HG03469 (cell line): ENCODE measurements around the gene KCTD7.
"Not testable (repeated sequence)": the region's sequence is repeated elsewhere in the genome, so short reads cannot be mapped to it uniquely, and the experiment has no call there.

Experiments used
- ATAC-seq: cut with Tn5 transposase; IDR thresholded peaks from one replicate; pipeline ENCODE4 v1.9.1; 2021; ENCODE audit warnings: mild to moderate bottlenecking, moderate library complexity, moderate number of reproducible peaks; ENCODE audit not compliant: unreplicated experiment

Gene KCTD7

DNA sequence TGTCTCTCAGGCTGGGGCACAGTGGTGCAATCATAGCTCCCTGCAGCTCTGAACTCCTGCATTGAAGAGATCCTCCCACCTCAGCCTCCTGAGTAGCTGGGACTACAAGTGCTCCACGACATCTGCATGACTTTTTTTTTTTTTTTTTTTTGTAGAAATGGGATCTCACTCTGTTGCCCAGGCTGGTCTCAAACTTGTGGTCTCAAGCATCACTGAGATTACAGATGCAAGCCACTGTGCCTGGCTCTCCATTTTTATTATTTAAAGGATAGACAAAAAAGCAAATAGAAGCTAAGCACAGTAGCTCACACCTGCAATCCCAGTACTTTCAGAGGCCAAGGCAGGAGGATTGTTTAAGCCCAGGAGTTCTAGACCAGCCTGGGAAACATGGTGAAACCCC is 13.0 kb upstream of the KCTD7 start:
- no peak for ATAC-seq

DNA sequence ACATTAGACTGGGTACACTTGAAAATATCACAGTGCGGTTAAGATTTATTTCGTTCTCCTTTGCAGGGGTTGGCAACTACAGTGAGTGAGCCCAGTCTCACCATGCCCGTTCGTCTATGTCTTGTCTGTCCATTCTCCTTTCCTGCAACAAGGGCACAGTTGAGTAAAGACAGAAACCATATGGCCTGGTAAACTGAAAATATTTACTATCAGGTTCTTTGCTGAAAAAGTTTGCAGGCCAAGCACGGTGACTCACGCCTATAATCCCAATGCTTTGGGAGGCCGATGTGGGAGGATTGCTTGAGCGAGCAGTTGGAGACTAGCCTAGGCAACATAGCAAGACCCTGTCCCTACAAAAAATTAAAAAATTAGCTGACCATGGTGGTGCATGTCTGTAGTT is 11.4 kb upstream of the KCTD7 start:
- no peak for ATAC-seq

DNA sequence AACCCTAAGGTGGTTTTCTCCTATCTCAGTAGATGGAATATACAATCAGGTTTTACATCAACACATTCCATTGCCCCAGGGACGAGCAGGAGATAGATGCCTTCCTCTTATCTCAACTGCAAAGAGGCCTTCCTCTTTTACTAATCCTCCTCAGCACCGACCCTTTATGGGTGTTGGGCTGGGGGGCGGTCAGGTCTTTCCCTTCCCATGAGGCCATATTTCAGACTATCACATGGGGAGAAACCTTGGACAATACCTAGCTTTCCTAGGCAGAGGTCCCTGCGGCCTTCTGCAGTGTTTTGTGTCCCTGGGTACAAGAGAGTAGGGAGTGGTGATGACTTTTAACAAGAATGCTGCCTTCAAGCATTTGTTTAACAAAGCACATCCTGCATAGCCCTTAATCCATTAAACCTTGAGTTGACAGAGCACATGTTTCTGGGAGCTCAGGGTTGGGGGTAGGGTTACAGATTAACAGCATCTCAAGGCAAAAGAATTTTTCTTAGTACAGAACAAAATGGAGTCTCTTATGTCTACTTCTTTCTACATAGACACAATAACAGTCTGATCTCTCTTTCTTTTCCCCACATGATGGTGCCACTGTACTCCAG is 9.2 kb upstream of the KCTD7 start:
- not testable (repeated sequence) for ATAC-seq

DNA sequence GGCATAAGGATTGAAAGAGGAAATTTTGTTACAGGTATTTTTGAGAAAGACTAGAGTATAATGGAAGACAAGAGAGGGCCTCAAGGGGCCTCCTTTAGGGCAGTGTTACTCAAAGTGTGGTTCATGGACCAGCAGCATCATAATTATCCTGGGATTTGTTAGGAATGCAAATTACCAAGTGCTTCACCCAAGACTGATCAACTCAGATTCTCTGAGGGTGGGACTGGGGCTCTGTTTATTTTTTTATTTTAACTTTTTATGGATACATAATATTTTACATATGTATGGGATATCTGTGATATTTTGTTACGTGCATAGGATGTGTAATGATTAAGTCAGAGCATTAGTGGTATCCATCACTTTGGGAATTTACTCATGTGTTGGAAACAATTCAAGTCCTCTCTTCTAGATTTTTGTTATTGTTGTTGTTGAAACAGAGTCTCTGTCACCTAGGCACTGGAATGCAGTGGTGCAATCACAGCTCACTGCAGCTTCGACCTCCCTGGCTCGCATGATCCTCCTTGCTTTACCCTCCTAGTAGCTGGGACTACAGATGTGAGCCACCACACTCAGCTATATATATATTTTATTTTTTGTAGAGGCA is 2.2 kb upstream of the KCTD7 start:
- no peak for ATAC-seq

DNA sequence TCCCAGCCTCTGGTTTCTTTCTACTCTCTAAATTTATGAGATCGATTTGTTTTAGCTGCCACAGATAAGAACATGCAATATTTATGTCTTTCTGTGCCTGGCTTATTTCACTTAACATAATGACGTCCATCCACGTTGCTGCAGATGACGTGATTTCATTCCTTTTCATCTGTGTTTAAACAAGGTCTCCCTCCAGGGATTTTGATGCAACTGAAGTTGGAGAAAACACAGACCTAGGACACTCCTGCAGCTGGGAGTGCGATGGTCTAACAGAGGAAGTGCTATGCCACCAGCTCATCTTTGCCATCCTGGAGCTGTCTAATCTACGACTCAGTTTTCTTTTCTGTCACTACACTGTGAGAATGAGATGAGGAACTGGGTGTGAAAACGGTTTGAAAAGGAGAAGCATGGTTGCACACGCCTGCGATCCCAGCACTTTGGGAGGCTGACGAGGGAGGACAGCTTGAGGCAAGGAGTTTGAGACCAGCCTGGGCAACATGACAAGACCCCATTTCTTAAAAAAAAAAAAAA is 1.5 kb upstream of the KCTD7 start:
- no peak for ATAC-seq

DNA sequence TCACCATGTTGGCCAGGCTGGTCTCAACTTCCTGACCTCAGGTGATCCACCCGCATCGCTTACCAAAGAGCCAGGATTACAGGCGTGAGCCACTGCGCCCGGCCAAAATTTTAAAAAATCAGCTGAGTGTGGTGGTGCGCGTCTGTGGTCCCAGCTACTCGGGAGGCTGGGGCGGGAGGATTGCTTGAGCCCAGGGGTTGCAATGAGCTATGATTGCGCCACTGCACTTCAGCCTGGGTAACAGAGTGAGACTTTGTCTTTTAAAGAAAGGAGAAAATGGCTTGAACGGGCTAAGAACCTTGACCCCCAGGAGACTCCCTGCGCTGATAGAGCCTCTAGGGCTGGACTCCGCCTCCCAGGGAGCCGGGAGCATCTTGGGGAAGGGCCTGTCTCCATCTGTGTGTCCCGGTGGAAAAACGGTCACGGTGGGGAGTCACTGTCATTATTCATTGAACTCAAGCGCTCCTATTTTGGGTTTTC is 760 bp upstream of the KCTD7 start:
- no peak for ATAC-seq

DNA sequence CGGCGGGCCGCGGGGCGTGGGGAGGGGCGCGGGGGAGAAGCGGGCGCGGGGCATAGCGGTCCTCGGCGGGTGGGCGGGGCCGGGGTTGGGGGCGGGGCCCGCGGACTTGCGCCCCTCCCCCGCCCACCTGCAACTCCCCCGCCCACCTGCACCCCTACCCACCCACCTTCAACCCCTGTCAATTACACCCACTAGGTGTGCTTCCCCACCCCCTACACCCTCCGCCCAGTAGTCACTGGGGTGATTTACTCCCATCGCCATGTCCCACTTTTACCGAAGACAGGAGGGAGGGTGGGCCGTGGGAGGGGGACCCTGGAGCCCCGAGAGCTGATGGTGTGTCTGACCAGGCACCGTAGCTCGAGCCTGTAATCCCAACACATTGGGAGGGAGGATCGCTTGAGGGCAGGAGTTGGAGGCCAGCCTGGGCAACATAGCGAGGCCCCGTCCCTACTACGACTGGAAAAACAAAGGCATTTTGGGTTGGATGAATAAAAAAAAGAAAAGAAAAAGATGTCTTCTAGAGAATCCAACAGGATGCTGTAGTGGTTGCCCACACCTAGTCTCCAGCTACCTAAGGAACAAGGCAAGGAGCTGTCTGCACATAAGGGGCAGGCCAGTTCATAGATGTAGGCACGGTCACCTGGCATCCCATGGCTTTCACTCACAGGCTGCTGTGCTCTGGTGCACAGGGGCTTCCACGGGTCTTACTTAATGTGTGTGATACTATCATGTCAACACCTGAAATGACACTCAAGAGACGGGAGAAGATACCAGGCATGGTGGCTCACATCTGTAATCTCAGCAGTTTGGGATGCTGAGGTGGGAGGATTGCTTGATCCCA is 761 bp downstream of the KCTD7 start:
- ATAC-seq, result no peak

DNA sequence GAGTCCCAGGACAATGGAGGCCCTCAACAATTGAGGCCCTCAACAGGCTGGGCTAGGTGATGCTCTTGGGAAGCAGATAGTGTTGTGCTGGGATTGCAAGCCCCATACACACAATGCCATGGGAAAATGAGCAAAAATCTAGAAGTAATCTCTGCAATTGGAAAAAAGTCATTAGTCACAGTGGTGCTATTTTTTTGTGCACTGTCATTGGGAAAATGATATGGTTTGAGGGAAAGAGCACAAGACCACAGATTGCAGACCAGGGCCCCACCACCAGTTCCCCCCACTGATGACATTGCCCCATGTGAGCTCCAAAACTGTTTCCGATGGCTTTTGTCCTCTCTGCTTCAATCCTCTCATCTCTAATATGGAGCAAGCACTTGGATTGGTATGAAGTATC is 1.9 kb downstream of the KCTD7 start:
- no peak for ATAC-seq

DNA sequence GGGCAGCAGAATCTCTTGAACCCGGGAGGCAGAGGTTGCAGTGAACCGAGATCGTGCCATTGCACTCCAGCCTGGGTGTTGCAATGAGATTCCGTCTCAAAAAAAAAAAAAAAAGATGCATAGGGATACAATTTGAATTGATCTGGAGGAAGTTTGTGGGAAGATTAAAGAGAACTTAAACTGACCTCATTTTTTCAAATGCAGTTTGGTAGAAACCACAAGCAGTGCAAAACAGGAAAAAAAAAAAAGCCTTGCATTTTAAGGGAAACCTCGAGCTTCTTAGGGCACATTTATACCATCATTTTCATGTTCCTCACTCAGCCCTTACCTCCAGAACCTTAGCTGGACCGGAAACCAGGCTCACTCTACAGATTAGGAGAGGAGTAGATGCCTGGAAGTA is 2.8 kb downstream of the KCTD7 start:
- ATAC-seq, result no peak

DNA sequence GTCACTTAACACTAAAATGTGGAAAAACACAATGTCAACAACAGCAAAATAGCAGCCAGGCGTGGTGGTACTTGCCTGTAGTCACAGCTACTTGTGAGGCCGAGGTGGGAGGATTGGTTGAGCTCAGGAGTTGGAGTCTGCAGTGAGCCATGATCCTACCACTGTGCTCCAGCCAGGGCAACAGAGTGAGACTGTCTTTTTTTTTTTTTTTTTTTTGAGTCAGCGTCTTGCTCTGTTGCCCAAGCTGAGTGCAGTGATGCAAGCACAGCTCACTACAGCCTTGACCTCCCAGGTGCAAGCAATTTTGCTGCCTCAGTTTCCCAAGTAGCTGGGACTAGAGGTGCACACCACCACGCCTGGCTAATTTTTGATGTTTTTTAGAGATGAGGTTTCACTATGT is 6.1 kb downstream of the KCTD7 start:
- ATAC-seq, result no peak

DNA sequence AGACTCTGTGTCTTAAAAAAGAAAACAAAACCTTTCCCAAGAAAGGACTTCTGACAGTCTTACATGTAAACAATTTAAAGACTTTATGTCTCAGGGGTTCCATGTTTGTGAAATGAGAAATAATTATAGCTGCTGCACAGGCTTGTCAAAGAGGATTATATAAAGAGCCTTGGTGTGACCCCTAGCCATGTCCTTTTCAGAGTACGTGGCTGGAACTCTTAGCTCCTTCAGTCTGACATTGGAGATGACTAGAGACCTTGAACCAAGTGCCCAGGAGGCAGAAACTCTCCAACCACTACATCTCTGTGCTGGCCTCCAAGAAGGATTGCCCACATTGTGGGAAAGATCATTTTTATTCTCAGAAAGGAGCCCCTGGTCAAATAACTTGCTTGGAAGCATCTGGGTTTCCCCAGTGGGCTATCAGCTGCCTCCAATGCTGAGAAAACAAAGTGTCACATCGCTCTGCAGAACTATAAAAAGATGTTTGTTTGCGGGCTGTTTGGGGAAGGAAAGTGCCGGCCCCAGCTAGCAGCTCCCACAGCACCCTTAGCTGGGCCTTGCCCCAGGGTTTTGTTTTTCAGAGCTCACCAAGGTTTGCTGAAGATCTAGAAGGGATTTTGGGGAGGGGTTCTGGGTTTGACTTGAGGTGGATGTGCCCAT is 6.8 kb downstream of the KCTD7 start:
- not testable (repeated sequence) for ATAC-seq

DNA sequence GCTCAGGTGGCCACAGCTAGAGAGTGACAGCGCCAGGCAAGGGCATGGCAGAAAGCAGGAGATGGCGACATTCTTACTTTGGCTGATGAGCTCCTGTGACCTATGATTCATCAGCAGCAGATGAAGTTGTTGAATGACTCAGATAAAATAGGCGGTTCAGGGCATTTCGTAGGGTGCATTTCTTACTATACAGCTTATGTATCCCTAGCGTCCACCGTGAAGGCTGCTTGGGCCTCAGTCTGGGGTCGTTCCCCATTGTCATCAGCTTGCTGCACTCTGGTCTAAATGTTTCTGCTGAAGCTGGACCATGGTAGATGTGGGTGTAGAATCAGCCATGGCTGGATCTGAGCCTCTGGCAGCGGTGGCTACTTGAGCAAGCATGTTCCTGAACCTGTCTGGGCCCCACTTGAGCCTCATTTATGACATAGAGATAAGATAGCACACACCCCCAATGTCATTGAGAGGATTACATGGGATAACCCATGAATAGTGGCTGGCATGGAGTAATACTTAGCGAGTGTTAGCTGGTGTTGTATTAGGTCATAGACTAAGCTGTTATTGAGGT is 7.4 kb downstream of the KCTD7 start:
- not testable (repeated sequence) for ATAC-seq

DNA sequence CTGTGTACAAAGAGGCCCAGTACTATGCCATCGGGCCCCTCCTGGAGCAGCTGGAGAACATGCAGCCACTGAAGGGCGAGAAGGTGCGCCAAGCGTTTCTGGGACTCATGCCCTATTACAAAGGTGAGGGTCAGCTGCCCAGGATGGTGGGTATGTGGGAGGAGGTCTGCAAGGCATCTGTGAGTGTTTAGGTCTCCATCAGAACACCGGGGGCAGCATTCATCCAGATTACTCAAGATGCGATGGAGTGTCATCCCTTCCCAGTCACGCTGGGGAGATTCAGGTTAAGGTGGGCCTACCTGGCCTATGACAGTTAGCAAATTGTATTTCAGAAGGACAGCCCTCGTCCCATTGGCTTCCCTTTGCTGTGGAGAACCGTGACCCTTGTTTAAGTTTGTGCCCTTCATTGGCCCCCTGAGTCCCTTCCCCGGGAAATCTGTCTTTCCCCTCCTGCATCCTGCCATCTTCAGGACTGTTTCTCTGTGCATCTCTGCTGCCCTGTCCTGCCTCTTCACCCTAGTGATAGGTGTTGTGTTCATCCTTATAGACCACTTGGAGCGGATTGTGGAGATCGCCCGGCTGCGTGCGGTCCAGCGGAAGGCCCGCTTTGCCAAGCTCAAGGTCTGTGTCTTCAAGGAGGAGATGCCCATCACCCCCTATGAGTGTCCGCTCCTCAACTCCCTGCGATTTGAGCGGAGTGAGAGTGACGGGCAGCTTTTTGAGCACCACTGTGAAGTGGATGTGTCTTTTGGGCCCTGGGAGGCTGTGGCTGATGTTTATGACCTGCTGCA is 9.8 kb downstream of the KCTD7 start:
- no peak for ATAC-seq

DNA sequence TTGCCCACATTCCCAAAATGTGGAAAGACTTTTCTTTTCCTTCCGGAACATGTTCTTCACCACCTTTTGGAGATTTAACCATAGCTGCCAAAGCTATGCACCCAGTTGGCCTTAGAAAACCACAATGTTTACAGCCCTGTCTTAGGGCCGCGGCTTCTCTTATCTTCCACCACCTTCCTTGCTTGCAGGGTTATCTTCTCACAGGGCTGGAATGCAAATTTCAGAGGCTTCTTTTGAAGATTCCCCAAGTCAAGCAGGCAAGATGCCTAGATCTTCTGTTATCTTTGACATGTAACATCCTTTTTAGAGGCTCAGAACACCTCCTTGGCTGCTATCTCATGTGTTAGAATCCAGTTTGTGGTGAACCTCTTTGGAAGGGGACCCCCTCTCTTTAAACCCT is 11.1 kb downstream of the KCTD7 start:
- ATAC-seq, result no peak

DNA sequence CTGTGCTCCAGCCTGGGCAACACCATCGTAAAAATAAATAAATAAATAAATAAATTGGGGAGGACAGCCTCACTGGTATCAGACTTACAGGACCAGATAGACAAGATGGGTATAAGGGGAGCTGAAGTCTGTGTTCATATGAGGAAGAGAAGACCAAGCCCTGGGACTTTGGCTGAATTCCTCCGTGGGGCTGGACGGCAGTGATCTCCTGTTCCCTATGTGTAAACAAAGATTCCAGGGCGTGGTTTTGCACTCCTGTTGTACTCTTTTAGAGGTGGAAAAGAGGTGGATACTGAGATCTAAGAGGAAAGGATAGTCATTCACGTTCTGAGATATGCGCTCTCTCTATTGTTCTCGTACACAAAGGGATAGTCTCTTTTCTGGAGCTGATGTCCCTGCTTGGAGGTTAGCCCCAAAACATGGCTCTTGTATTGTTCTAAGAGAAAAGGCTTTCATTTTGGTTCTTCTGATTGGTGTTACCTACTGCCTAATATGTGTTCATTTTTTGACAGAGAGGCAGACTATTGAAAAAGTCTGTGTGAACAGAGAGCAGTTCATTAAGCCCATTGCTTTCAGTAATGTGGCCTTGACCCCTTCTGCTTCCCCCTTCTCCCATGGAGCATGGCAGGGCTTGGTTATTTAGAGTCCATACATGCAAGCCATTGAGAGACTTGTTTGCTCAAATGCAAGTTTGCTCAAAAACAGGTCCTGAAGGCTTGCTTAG is 12.3 kb downstream of the KCTD7 start:
- ATAC-seq, result no peak

DNA sequence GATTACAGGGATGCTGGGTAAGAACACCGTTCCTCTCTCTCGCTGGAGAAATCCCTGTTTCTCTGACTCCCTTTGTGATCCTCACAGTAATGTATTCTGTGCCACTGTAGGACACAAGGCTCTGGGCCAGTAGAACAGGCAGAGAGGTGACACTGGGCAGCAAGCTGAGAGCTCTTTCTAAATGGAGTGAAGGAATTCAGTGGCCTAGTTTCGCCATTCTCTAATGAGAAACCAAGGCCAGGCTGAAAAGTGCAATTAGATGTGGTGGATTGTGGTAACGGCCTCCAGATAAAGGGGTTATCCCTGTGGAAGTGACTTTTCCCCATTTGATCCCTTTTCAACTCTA is 12.8 kb downstream of the KCTD7 start:
- ATAC-seq, result no peak

DNA sequence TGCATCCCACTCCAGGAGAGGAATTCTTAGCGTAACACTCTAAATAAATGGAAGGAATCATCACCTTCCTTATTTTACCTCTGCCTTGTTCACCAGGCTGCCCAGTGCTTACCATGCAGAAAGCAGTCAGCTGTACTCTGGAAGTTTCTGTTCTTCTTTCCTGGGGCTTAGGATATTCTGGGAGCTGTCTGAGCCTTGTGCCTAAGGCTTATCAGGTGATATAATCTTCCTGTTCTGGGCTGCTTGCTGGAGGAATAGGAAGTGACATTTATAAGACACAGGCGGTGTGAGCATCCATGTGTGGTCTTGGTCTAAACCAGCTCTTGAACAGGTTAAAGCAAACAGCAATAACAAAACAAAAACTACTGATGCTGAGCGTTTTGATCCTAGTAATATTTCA is 13.5 kb downstream of the KCTD7 start:
- no peak for ATAC-seq

DNA sequence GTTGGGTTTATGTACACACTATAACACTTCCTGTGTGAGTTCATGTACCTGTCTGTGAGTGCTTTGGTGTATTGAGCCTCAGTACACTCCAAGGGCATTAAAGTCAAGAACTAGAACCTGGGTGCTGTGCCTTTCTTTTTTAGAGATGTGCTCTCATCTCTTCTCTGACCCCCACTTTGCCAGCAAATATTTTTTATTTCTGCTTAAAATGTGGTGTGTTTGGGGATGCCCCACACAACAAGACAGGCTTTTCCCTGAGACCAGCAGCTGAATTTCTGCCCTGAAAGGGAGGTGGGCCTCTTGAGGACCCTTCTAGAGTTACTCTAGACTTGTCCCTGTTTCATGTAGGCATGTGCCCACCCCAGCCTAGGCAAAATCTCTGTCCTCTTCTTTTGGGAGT is 14.3 kb downstream of the KCTD7 start:
- ATAC-seq, result no peak

DNA sequence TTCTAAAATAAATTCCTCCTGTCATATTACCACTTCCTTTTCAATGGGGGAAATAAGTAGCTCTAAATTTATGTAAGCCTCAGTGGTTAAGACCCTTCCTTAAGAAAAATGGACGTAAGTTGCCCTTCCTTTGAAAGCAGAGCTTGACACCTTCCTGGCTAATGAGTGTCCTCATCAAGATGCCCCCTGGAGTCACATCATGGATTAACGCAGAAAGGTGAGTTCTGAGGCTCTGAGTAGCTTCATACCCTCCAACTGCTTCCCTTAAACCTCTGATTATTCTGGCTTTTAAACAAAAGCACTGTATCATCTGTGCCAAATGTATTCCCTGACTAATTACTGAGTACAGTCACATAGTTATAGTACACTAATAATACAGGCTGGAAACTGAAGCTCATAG is 14.7 kb downstream of the KCTD7 start:
- no peak for ATAC-seq

DNA sequence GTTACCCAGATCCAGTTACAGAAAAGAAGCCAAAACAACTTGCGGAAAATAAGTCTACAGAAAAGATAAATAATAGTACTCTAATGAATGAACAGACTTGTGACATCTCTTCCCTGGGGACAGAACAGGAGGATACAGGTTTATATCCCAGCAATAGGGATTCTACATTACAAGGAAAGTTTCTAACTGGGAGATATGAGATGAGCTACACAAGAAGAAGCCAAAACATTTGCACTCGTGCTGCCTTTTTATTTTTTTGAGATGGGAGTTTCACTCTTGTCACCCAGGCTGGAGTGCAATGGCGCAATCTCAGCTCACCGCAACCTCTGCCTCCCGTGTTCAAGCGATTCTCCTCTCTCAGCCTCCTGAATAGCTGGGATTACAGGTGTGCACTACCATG is 22.3 kb downstream of the KCTD7 start:
- not testable (repeated sequence) for ATAC-seq
